ENCODE measurements around the gene RPL39L. TPM values are rescaled to one million over a fixed set of nuclear protein-coding genes. Genes with fewer than 3 reads are reported as not detected.

RPL39L gene
- total and polyA plus RNA-seq, 2 of the 4 experiments (the other 2 are of a cell fraction): 18.1 to 34.6 TPM

- Histone ChIP-seq H3K4me2 (ENCODE audit: low read depth, low read length) (no peak overlapping the region), H3K9me1 (ENCODE audit: insufficient read depth, low read length) (peaks cover 3% of the 10 kb centered on the region; the same call in 1 of the 2 replicates), H3K27ac (ENCODE audit: insufficient read depth, low read length) (no peak overlapping the region), H4K20me1 (ENCODE audit: insufficient read depth, low read length) (no peaks in the 10 kb centered on the region), H3K9me3 (ENCODE audit: control insufficient read depth, insufficient read depth, low read length) (no peaks in the 10 kb centered on the region), H2AFZ (replicated peaks; ENCODE audit: low read length, poor library complexity) (no peak overlapping the region), H3K14ac (replicated peaks; ENCODE audit: low read depth, low read length) (no peak overlapping the region), H3K4me1 (ENCODE audit: control insufficient read depth, insufficient read depth, low read length) (no peaks in the 10 kb centered on the region; the same call in 1 of the 2 replicates), H4K8ac (ENCODE audit: low read depth in 2 of 2, low read length in 2 of 2) (no peak overlapping the region), H3K4ac (ENCODE audit: low read depth, low read length) (no peak overlapping the region), H2BK20ac (ENCODE audit: low read depth, low read length) (no peak overlapping the region), H3K56ac (ENCODE audit: extremely low read depth, insufficient read depth, low read length) (no peak overlapping the region), H3K18ac (ENCODE audit: low read depth, low read length) (no peak overlapping the region), H2BK15ac (ENCODE audit: low read depth, low read length) (no peak overlapping the region), H3K9ac (ENCODE audit: low read depth, low read length) (no peak overlapping the region), H2AK9ac (replicated peaks; ENCODE audit: low read depth, low read length, poor library complexity) (no peak overlapping the region), H3K4me3 (ENCODE audit: insufficient read depth, low read depth, low read length) (no peak overlapping the region), H3K27me3 (ENCODE audit: control insufficient read depth, insufficient read depth, low read length) (no peaks in the 10 kb centered on the region), H4K91ac (ENCODE audit: insufficient read depth, low read depth, low read length) (no peak overlapping the region), H3K79me1 (ENCODE audit: low read depth in 1 of 2, low read length in 2 of 2) (no peaks in the 10 kb centered on the region), H2BK120ac (ENCODE audit: low read depth, low read length) (no peak overlapping the region), H2AK5ac (ENCODE audit: low read depth, low read length) (no peak overlapping the region), H3K23ac (ENCODE audit: low read depth, low read length) (no peak overlapping the region), H3K36me3 (ENCODE audit: control insufficient read depth, insufficient read depth, low read length) (no peaks in the 10 kb centered on the region), H2BK5ac (ENCODE audit: low read depth, low read length, poor library complexity, severe bottlenecking) (no peak overlapping the region), H4K5ac (ENCODE audit: low read depth, low read length) (no peak overlapping the region)
- intact Hi-C loops (cut with micrococcal nuclease): no loop called here
- CTCF ChIA-PET: no interaction called here
- TF ChIP-seq MAFK (IDR thresholded peaks at IDR 0.05; ENCODE audit: low read depth, low read length) (no peak), MXI1 (IDR thresholded peaks at IDR 0.05; ENCODE audit: borderline replicate concordance, low read depth, low read length) (no peak), CEBPB (IDR thresholded peaks at IDR 0.05; ENCODE audit: low read depth, low read length) (no peak), RFX5 (IDR thresholded peaks at IDR 0.05; ENCODE audit: low read depth, low read length) (no peak), CHD1 (IDR thresholded peaks at IDR 0.05; ENCODE audit: low read depth, low read length) (no peak), FOS (IDR thresholded peaks at IDR 0.05; ENCODE audit: low read depth, low read length) (no peak), RCOR1 (IDR thresholded peaks at IDR 0.05; ENCODE audit: insufficient replicate concordance, low read length) (no peak), RAD21 (IDR thresholded peaks at IDR 0.05; ENCODE audit: low read length) (no peak), SMC3 (IDR thresholded peaks at IDR 0.05; ENCODE audit: low read depth, low read length) (no peak), MAZ (IDR thresholded peaks at IDR 0.05; ENCODE audit: borderline replicate concordance, low read depth, low read length) (no peak), ELK1 (IDR thresholded peaks at IDR 0.05; ENCODE audit: borderline replicate concordance, low read depth, low read length) (no peak), USF2 (IDR thresholded peaks at IDR 0.05; ENCODE audit: low read depth, low read length) (no peak), CTCF (conservative IDR thresholded peaks at IDR 0.05; ENCODE audit: low read depth, low read length) (no peak), NFE2L2 (IDR thresholded peaks at IDR 0.05; ENCODE audit: low read depth, low read length) (no peak), BHLHE40 (IDR thresholded peaks at IDR 0.05; ENCODE audit: low read depth, low read length) (no peak), POLR2A (IDR thresholded peaks at IDR 0.05; ENCODE audit: low read depth, low read length) (no peak)
- no peak for ATAC-seq (ENCODE audit: low read depth)
- no peak for DNase-seq
- POLR2A ChIA-PET (ENCODE audit: unreplicated experiment): no interaction called here
- BruUV-seq (replicated peaks): no TSS peak
- dilution Hi-C loops (cut with HindIII; ENCODE audit: low sequenced_read_pairs, unreplicated experiment): no loop called here
- WGBS, 2 experiments (ENCODE audit: extremely low coverage in 2 of 2, insufficient read length in 1 of 2): 91% methylated on average over 8 of the region's 13 CpGs; no CpG with 5 or more reads in 1 of the 2 experiments
- in situ Hi-C loops (cut with MboI; ENCODE audit: low sequenced_read_pairs): no loop called here
Measured at GRCh38 chr3:187080799-187081450, 58.4 kb downstream of the RPL39L start.

Measured in IMR-90 (cell line).